ENCODE measurements around the gene DCDC2C. TPM values are rescaled to one million over a fixed set of nuclear protein-coding genes. Genes with fewer than 3 reads are reported as not detected.

DCDC2C gene
- total RNA-seq, 1 experiment from 2014 or later = not detected

DNA sequence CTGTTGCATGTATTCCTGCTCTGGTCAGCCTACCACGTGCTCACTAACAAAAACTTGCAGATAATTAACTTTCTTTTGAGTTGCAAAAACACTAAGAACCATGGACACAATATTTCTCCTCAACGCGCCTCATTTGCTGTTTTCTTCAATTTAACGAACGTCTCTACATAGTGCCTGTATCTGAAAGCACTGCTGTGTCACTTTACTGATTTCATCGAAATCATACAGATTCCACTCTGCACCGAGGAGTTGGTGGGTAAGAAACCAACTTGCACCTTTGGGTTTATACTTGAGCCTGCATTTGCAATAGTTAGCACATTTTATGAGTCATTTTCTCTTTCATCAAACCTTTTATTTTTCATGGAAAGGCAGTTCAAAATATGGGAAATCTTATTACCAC lies 145.8 kb downstream of the DCDC2C start:
- H4K20me1 ChIP-seq (ENCODE audit: low read length) = no peaks in the 10 kb centered on the region
- H3K36me3 ChIP-seq (ENCODE audit: low read depth, low read length) = no peaks in the 10 kb centered on the region
- H3K9ac ChIP-seq (ENCODE audit: low read length) = no peak overlapping the region
- ChIA-PET POLR2A (ENCODE audit: unreplicated experiment) (no interaction called here), CTCF (no interaction called here)
- intact Hi-C loops (cut with micrococcal nuclease) = no loop called here
- H3K9me2 ChIP-seq (replicated peaks; ENCODE audit: low read length) = no peaks in the 10 kb centered on the region
- no peaks in the 10 kb centered on the region for H3F3A ChIP-seq (ENCODE audit: low read length, unreplicated experiment)
- TF ChIP-seq, protein P1, sequence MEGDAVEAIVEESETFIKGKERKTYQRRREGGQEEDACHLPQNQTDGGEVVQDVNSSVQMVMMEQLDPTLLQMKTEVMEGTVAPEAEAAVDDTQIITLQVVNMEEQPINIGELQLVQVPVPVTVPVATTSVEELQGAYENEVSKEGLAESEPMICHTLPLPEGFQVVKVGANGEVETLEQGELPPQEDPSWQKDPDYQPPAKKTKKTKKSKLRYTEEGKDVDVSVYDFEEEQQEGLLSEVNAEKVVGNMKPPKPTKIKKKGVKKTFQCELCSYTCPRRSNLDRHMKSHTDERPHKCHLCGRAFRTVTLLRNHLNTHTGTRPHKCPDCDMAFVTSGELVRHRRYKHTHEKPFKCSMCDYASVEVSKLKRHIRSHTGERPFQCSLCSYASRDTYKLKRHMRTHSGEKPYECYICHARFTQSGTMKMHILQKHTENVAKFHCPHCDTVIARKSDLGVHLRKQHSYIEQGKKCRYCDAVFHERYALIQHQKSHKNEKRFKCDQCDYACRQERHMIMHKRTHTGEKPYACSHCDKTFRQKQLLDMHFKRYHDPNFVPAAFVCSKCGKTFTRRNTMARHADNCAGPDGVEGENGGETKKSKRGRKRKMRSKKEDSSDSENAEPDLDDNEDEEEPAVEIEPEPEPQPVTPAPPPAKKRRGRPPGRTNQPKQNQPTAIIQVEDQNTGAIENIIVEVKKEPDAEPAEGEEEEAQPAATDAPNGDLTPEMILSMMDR (conservative IDR thresholded peaks at IDR 0.05; ENCODE audit: low read depth, low read length) = no peak
- TF ChIP-seq EZH2 (IDR thresholded peaks at IDR 0.05; ENCODE audit: low read length, unreplicated experiment) (no peak), EZH2phosphoT487 (IDR thresholded peaks at IDR 0.05; ENCODE audit: borderline replicate concordance, low read length) (no peak)
- no peaks in the 10 kb centered on the region for H3K79me2 ChIP-seq (ENCODE audit: low read length)
- no peak overlapping the region for H2AFZ ChIP-seq (ENCODE audit: low read length)
- no TSS peak for BruUV-seq (replicated peaks)
- no peak overlapping the region for H3K4me2 ChIP-seq (ENCODE audit: low read length)
- ATAC-seq (no peak), DNase-seq (no peak)
- H3K4me1 ChIP-seq (ENCODE audit: insufficient read depth, low read length) = no peaks in the 10 kb centered on the region
- no peak overlapping the region for H3K4me3 ChIP-seq (ENCODE audit: low read length)
- H3K9me3 ChIP-seq (ENCODE audit: low read length) = peaks cover 3% of the 10 kb centered on the region; the same call in 1 of the 2 replicates
- H3K27ac ChIP-seq (ENCODE audit: low read length) = no peak overlapping the region
- peaks cover 50% of the 10 kb centered on the region for H3K27me3 ChIP-seq (ENCODE audit: low read length)

DNA sequence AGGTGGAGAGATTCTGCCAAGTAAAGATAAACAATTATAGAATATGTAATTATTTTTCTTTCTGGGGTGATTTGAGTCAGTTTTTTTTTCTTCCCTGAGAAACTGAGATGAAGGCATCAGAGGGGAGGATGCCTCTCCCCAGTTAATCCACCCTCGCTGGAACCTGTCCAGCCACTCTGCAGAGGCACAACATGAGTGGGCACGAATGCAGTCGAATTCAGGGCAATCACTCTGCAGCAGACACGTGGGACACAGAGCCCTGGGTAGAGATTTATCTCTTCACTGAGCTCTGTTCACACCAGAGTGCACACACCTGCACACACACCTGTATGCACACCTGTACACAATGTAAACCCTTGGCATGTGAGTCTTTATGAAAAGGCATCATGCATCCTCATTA lies 154.2 kb downstream of the DCDC2C start:
- TF ChIP-seq, protein P1 (conservative IDR thresholded peaks at IDR 0.05; ENCODE audit: low read depth, low read length) = no peak
- no peak for TF ChIP-seq EZH2 (IDR thresholded peaks at IDR 0.05; ENCODE audit: low read length, unreplicated experiment)
- TF ChIP-seq EZH2phosphoT487 (IDR thresholded peaks at IDR 0.05; ENCODE audit: borderline replicate concordance, low read length) = no peak
- Histone ChIP-seq H3K27me3 (ENCODE audit: low read length) (no peaks in the 10 kb centered on the region), H4K20me1 (ENCODE audit: low read length) (no peaks in the 10 kb centered on the region), H3K36me3 (ENCODE audit: low read depth, low read length) (no peaks in the 10 kb centered on the region), H3K4me3 (ENCODE audit: low read length) (no peak overlapping the region), H3K27ac (ENCODE audit: low read length) (no peak overlapping the region), H3K4me1 (ENCODE audit: insufficient read depth, low read length) (no peaks in the 10 kb centered on the region), H3K9me2 (replicated peaks; ENCODE audit: low read length) (no peaks in the 10 kb centered on the region), H3K9me3 (ENCODE audit: low read length) (peaks cover 3% of the 10 kb centered on the region; the same call in 1 of the 2 replicates), H3K9ac (ENCODE audit: low read length) (no peak overlapping the region), H3F3A (ENCODE audit: low read length, unreplicated experiment) (no peaks in the 10 kb centered on the region), H2AFZ (ENCODE audit: low read length) (no peak overlapping the region), H3K79me2 (ENCODE audit: low read length) (no peaks in the 10 kb centered on the region), H3K4me2 (ENCODE audit: low read length) (no peak overlapping the region)
- POLR2A ChIA-PET (ENCODE audit: unreplicated experiment) = no interaction called here
- CTCF ChIA-PET = no interaction called here
- no TSS peak for BruUV-seq (replicated peaks)
- intact Hi-C loops (cut with micrococcal nuclease) = no loop called here
- ATAC-seq (no peak), DNase-seq (no peak)

DNA sequence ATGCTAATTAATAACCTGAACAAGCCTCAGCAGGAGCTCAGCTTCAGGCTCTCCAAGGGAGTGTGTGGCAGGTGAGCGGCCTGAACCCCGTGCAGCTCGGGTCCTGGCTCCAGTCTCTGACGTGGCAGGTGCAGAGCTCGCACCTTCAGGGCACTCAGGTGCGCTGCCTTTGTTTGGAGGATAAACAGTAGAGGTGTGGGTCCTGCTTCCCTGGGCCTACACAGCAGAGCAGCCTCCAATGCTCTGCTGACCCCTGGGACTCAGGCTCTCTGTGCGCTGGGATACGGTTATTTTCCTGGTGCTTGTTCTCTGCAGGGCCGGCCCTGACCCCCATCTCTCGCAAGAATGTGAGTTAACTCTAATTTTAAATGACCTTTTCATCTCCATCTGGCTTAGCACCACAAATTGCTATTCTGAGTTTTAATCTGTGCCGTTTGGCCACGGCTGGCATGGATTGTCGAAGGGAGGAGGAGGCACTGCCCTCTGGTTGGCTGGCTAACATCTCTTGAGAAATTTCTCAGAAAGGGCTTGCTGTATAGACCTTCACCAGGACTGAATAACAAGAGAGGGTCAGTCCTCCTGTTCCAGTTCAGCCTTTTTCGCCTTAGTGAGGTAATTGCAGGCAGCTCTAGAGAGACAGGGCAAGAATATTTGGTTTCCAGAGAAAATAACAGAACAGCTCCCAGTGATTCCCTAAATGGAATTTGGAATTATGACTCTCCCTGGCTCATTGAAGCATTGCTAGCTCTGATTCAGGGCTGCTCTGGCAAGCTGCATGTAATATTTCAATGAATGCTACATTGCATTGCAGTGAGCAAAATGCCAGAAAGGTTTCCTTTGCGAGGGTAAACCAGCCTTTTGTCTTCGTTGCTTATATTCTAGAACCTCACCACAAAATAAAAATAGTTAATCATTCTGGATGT lies 161.8 kb downstream of the DCDC2C start:
- POLR2A ChIA-PET (ENCODE audit: unreplicated experiment) = no interaction called here
- BruUV-seq (replicated peaks) = no TSS peak
- DNase-seq (no peak), ATAC-seq (no peak)
- intact Hi-C loops (cut with micrococcal nuclease) = no loop called here
- 0 out of 2 replicates have a peak, but pooled peaks cover 8% of the 10 kb centered on the region for H3K27me3 ChIP-seq (ENCODE audit: low read length)
- CTCF ChIA-PET = no interaction called here
- H3F3A ChIP-seq (ENCODE audit: low read length, unreplicated experiment) = no peaks in the 10 kb centered on the region
- H3K9me3 ChIP-seq (ENCODE audit: low read length) = no peaks in the 10 kb centered on the region
- H4K20me1 ChIP-seq (ENCODE audit: low read length) = no peaks in the 10 kb centered on the region
- H3K9me2 ChIP-seq (replicated peaks; ENCODE audit: low read length) = no peaks in the 10 kb centered on the region
- H3K36me3 ChIP-seq (ENCODE audit: low read depth, low read length) = no peaks in the 10 kb centered on the region
- no peak overlapping the region for H3K4me3 ChIP-seq (ENCODE audit: low read length)
- H2AFZ ChIP-seq (ENCODE audit: low read length) = no peak overlapping the region
- TF ChIP-seq, protein P1 (conservative IDR thresholded peaks at IDR 0.05; ENCODE audit: low read depth, low read length) = no peak
- TF ChIP-seq EZH2 (IDR thresholded peaks at IDR 0.05; ENCODE audit: low read length, unreplicated experiment) (no peak), EZH2phosphoT487 (IDR thresholded peaks at IDR 0.05; ENCODE audit: borderline replicate concordance, low read length) (no peak)
- H3K9ac ChIP-seq (ENCODE audit: low read length) = no peak overlapping the region
- no peak overlapping the region for H3K4me2 ChIP-seq (ENCODE audit: low read length)
- H3K27ac ChIP-seq (ENCODE audit: low read length) = no peak overlapping the region
- H3K79me2 ChIP-seq (ENCODE audit: low read length) = no peaks in the 10 kb centered on the region
- H3K4me1 ChIP-seq (ENCODE audit: insufficient read depth, low read length) = no peaks in the 10 kb centered on the region
